ENCODE measurements around the gene SLMAP.
A peak's percentile ranks its signal among the peaks of the same experiment; 100 is the strongest.

The SLMAP gene

DNA sequence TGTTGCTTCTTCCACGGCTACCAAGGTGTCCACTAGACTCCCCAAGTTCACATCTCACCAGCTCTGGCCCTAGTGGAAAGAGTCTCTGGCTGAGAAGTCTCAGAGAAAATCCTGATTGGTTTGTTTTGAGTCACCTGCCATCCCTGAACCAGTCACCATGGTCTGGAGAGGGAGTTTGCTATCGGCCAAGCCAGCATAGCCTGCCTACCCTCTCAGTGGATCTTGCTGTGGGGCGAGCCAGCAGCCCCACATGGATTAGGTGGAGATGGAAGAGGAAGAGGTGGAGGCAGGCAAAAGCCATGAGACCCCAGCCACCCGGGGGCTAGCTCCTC lies 204.0 kb downstream of the SLMAP start:
- no peak for DNase-seq (ENCODE audit: low read depth)
- TF ChIP-seq, protein P1, sequence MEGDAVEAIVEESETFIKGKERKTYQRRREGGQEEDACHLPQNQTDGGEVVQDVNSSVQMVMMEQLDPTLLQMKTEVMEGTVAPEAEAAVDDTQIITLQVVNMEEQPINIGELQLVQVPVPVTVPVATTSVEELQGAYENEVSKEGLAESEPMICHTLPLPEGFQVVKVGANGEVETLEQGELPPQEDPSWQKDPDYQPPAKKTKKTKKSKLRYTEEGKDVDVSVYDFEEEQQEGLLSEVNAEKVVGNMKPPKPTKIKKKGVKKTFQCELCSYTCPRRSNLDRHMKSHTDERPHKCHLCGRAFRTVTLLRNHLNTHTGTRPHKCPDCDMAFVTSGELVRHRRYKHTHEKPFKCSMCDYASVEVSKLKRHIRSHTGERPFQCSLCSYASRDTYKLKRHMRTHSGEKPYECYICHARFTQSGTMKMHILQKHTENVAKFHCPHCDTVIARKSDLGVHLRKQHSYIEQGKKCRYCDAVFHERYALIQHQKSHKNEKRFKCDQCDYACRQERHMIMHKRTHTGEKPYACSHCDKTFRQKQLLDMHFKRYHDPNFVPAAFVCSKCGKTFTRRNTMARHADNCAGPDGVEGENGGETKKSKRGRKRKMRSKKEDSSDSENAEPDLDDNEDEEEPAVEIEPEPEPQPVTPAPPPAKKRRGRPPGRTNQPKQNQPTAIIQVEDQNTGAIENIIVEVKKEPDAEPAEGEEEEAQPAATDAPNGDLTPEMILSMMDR (IDR thresholded peaks at IDR 0.05; ENCODE audit: low read length, missing control alignments), result no peak
- no peak overlapping the region for H3K4me3 ChIP-seq (replicated peaks; ENCODE audit: low read depth, low read length)

DNA sequence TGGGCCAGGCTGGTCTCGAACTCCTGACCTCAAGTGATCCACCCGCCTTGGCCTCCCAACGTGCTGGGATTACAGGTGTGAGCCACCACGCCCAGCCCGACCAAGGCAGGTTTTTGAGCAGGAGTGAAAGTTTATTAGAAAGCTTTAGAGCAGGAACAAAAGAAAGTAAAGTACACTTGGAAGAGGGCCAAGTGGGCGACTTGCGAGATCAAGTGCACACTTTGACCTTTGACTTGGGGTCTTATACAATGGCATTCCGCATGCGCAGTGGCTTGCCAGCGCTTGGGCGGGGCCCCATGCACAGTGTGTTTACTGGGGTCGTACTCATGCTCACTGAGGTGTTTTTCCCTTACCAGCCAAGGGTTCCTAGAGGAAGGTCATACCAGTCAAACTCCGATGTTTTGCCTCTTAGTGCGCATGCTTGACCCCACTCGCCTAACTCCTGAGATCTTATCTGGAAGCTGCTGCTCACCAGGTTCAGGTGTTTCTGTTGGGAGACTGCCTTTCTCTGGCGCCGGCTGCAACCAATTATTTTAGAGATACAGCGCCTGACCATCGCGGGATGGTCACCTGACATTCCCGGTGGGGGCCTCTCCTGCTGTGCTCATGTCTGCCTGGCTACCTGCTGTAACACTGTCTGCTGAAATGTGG lies 205.2 kb downstream of the SLMAP start:
- TF ChIP-seq, protein P1 (IDR thresholded peaks at IDR 0.05; ENCODE audit: low read length, missing control alignments), result no peak
- DNase-seq (ENCODE audit: low read depth), result no peak
- no peak overlapping the region for H3K4me3 ChIP-seq (replicated peaks; ENCODE audit: low read depth, low read length)

GRCh38 chr3:57961828-57962447 lies 205.8 kb downstream of the SLMAP start:
- no peak overlapping the region for H3K4me3 ChIP-seq (replicated peaks; ENCODE audit: low read depth, low read length)
- peak; percentile 73 for DNase-seq (ENCODE audit: low read depth)
- TF ChIP-seq, protein P1 (IDR thresholded peaks at IDR 0.05; ENCODE audit: low read length, missing control alignments), result peak; percentile 57

DNA sequence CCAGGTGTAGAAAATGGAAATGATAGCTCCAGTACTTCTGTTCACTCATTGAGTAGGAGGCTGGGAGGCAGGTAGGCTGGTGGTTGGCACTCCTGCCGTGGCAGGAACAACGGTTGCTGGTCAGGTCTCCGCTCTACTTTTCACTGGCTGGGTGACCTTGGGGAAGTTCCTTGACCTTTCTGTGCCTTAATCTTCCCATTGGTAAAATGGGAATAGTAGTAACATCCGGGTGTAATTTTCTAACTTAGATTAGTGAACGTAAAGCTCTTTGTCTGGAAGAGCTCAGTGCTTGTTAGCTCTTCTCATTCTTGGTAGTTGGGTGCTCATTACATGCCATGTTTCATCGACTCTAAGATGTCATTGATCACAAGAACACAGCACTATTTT lies 206.3 kb downstream of the SLMAP start:
- no peak for DNase-seq (ENCODE audit: low read depth)
- no peak overlapping the region for H3K4me3 ChIP-seq (replicated peaks; ENCODE audit: low read depth, low read length)
- TF ChIP-seq, protein P1 (IDR thresholded peaks at IDR 0.05; ENCODE audit: low read length, missing control alignments), result no peak

DNA sequence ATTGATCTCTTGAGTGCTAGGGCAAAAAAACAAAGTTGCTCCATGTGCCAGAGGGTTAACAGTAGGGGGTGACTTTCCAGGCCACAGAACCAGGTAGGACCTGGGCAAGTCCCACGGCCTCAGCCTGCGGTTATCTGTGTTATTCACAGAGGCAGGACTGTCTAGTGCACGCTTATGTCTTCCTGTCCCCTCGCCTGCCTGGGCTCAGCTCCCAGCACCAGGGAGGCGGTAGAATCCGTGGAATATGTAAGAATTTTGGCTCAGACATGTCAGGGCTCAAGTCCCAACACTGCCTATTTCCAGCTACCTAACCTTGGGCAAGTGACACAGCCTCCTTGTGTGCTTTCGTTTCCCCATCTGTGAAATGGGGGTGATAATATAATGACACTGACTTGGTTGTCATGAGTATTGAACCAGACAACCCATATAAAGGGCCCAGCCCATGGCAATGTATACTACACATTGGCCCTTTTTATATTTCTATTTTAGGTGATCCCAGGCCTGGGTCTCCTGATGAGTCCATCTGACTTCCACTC lies 207.8 kb downstream of the SLMAP start:
- TF ChIP-seq, protein P1 (IDR thresholded peaks at IDR 0.05; ENCODE audit: low read length, missing control alignments), result no peak
- no peak for DNase-seq (ENCODE audit: low read depth)
- no peak overlapping the region for H3K4me3 ChIP-seq (replicated peaks; ENCODE audit: low read depth, low read length)

GRCh38 chr3:57966829-57967228 lies 210.7 kb downstream of the SLMAP start:
- DNase-seq (ENCODE audit: low read depth), result peak; percentile 84
- TF ChIP-seq, protein P1 (IDR thresholded peaks at IDR 0.05; ENCODE audit: low read length, missing control alignments), result no peak
- H3K4me3 ChIP-seq (replicated peaks; ENCODE audit: low read depth, low read length), result no peak overlapping the region

DNA sequence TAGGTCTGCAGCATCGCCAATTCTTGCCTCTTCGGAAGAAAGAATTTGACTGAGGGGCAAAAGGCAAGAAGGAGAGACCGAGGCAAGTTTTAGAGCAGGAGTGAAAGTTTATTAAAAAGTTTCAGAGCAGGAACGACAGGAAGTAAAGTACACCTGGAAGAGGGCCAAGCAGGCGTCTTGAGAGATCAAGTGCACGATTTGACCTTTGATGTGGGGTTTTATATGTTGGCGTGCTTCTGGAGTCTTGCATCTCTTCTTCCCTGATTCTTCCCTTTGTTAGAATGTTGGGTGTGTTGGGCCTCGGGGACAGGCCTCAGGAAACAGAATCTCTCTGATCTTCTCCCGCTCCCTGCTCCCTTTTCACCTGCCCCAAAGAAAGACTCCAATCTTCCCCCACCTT lies 211.5 kb downstream of the SLMAP start:
- DNase-seq (ENCODE audit: low read depth), result no peak
- H3K4me3 ChIP-seq (replicated peaks; ENCODE audit: low read depth, low read length), result no peak overlapping the region
- TF ChIP-seq, protein P1 (IDR thresholded peaks at IDR 0.05; ENCODE audit: low read length, missing control alignments), result no peak

Data from fibroblast of pulmonary artery (primary cell).